ENCODE data around the gene ENG. TPM values are rescaled to one million over a fixed set of nuclear protein-coding genes. Genes with fewer than 3 reads are reported as not detected.

ENG gene
- total RNA-seq, 1 donor from 2014 or later = 322 TPM

DNA sequence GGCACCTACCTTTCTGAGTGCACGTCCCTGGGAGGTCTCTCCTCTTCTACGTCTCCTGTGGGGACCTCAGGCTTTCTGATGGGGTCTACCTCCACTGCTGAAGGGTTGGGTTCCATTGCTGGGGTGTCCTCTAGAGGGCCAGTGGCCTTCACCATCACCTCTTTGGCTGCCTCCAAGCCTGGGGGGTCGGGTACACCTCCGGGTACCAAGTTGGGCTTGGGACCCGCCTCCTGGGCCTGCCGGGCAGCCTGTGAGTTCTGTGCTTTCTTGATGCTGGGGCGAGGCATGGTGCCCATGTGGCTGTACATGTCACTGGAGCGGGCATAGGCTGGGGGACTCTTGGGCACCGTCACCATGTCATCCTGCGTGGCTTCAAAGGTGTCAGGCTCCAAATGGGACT is 80.5 kb downstream of the ENG start:
- DNase-seq = no peak
- Histone ChIP-seq H3K36me3 (no peaks in the 10 kb centered on the region), H3K9me3 (no peaks in the 10 kb centered on the region), H3K4me1 (peaks cover 27% of the 10 kb centered on the region), H3K27ac (no peak overlapping the region), H3K4me3 (no peak overlapping the region), H3K27me3 (no peaks in the 10 kb centered on the region)
- intact Hi-C loops (cut with DNase I) = no loop called here
- TF ChIP-seq, protein P1, sequence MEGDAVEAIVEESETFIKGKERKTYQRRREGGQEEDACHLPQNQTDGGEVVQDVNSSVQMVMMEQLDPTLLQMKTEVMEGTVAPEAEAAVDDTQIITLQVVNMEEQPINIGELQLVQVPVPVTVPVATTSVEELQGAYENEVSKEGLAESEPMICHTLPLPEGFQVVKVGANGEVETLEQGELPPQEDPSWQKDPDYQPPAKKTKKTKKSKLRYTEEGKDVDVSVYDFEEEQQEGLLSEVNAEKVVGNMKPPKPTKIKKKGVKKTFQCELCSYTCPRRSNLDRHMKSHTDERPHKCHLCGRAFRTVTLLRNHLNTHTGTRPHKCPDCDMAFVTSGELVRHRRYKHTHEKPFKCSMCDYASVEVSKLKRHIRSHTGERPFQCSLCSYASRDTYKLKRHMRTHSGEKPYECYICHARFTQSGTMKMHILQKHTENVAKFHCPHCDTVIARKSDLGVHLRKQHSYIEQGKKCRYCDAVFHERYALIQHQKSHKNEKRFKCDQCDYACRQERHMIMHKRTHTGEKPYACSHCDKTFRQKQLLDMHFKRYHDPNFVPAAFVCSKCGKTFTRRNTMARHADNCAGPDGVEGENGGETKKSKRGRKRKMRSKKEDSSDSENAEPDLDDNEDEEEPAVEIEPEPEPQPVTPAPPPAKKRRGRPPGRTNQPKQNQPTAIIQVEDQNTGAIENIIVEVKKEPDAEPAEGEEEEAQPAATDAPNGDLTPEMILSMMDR (IDR thresholded peaks at IDR 0.05) = no peak
- no peak for ATAC-seq

DNA sequence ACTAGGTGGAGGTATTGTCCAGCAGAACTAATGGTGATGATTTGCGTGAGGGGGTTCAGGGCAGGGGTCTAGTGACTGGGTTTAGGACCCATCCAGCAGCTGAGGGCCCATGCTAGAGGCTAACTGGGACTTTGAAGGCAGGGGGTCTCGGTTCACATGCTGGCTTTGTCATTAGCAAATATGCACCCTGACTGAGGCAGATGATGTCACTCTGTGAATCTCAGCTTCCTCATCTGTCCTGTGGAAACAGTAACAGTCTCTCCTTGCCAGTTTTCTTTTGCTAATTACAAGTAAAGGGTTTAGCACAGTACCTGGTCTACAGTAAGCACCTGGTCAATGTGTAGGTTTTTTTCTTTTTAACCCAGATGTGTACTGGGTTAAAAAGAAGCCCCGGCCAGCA is 81.2 kb downstream of the ENG start:
- TF ChIP-seq, protein P1 (IDR thresholded peaks at IDR 0.05) = no peak
- intact Hi-C loops (cut with DNase I) = no loop called here
- peaks cover 20% of the 10 kb centered on the region for H3K4me1 ChIP-seq
- H3K27ac ChIP-seq = no peak overlapping the region
- no peaks in the 10 kb centered on the region for H3K9me3 ChIP-seq
- H3K4me3 ChIP-seq = no peak overlapping the region
- H3K27me3 ChIP-seq = no peaks in the 10 kb centered on the region
- H3K36me3 ChIP-seq = no peaks in the 10 kb centered on the region
- DNase-seq (no peak), ATAC-seq (no peak)

DNA sequence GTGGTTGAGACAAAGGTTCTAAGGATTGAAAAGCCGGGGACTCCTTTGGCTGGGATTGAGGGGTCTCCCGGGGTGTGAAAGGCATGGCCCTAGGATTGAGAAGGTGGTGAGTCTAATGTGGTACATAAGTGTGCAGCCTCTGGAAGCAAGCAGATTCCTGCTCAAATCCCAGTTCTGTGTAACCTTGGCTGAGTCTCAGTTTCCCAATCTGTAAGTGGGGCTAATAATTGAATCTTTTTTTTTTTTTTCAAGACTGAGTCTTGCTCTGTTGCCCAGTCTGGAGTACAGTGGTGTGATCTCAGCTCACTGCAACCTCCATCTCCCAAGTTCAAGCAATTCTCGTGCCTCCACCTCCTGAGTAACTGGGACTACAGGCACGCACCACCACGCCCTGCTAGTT is 81.9 kb downstream of the ENG start:
- Histone ChIP-seq H3K27ac (no peak overlapping the region), H3K4me1 (peaks cover 22% of the 10 kb centered on the region), H3K4me3 (no peak overlapping the region), H3K9me3 (no peaks in the 10 kb centered on the region), H3K36me3 (no peaks in the 10 kb centered on the region), H3K27me3 (no peaks in the 10 kb centered on the region)
- TF ChIP-seq, protein P1 (IDR thresholded peaks at IDR 0.05) = no peak
- DNase-seq (no peak), ATAC-seq (no peak)
- intact Hi-C loops (cut with DNase I) = no loop called here

DNA sequence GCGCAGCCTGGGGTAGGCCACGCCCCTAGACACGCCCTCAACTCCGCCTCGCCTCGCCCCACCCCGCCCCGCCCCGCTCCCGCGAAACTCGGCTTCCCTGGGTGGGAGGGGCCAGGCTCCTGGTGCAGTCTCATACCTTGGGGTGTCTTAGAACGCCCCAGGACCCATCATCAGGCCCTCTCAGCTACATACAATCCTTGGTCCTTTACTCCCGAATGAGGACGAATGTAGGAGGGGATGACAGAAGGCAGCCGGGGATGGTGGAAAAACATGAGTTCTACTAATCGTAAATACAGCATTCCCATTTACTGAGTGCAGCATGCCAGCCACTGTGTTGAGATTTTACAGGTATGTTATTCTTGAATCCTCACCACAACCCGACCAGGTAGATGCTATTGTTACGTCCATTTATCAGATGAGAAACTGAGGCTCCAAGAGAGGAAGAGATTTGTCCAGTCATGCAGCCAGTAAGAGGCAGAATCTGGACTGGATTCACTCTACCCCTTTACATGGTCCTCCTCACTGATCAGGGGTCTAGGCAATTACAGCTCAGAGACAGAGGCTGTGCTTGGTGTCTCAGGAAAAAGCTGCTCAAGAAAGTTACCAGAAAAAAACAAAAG is 82.8 kb downstream of the ENG start:
- Histone ChIP-seq H3K4me3 (peak overlapping the region; percentile 67), H3K36me3 (no peaks in the 10 kb centered on the region), H3K27me3 (no peaks in the 10 kb centered on the region), H3K27ac (peak overlapping the region; percentile 55), H3K9me3 (no peaks in the 10 kb centered on the region), H3K4me1 (peaks cover 31% of the 10 kb centered on the region)
- no peak for DNase-seq
- TF ChIP-seq, protein P1 (IDR thresholded peaks at IDR 0.05) = no peak
- intact Hi-C loops (cut with DNase I) = no loop called here
- no peak for ATAC-seq

DNA sequence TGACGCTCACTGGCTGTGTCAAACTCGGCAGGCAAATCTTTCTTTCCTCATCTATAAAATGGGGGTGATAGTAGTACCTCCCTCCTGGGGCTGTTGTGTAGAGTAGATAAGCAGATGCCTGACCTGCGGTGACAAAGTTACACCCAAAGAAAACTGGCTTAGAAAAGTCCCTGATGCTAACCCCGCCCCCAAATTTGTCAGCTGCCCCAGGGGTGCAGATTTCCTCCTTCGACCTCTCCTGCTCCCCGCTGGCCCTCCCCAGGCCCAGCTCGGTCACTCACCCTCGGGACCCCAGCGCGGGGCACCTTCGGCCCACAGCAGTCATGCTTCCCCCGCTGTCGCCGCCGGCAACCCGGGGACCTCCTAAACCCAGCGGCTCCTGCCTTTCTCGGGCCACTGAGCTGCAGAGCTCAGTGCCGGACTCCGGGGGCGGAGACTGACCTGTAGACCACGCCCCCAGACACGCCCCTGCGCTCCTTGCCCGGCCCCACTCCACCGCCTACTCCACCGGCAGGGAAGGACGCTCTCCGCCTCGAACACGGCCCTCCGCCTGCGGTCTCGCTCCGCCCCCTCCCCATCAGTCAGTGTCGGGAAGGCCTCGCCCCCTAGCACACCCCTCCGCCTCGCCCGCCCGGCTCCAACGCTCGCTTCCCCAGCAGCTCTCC is 83.4 kb downstream of the ENG start:
- Histone ChIP-seq H3K27me3 (no peaks in the 10 kb centered on the region), H3K36me3 (no peaks in the 10 kb centered on the region), H3K9me3 (no peaks in the 10 kb centered on the region), H3K4me1 (peaks cover 32% of the 10 kb centered on the region), H3K27ac (peak overlapping the region; percentile 86), H3K4me3 (peak overlapping the region; percentile 67)
- ATAC-seq = peak; percentile 98
- intact Hi-C loops (cut with DNase I) = no loop called here
- TF ChIP-seq, protein P1 (IDR thresholded peaks at IDR 0.05) = no peak
- DNase-seq = peak; percentile 100

Measured in upper lobe of right lung (tissue), 1 donor.